Embryonic facial prominence (tissue), 1 donor: ENCODE data around the gene CH25H.
"Not testable (repeated sequence)": the region's sequence is repeated elsewhere in the genome, so short reads cannot be mapped to it uniquely, and the experiment has no call there.

ENCODE experiments used
- DNase-seq: peaks from one replicate; pipeline ENCODE4 v3.0.0-alpha.2; 2016; ENCODE audit errors: extremely low spot score

Gene CH25H

DNA sequence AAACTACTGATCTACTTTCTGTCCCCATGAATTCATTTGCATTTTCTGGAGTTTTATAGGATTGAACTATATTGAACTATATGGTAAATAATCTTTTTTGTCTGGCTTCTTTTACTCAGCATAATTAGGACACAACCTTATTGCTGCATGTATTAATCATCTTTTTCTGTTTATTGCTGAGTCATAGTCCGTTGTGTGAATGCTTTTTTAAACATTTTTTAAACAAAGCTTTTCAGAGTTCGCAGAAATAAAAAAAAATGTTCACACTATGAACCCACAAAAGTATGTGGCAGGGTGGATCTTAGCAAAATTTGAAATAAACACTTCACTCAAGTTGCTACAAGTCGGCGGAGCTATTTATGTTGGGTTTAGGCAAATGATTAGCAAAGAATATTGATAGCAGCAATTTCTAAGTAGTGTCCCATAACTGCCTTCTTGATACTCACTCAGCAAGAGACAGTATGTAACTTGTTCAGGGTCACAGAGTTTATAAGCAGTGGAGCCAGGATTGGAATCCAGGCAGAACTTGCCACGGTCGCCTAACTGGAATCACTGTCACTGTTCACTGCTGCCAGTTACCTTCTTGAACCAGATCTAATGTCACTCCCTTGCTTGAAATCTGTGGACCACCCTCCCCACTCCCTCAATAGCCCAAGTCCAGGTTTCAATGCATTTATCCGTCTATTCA, 5.6 kb downstream of the CH25H start:
- no peak for DNase-seq

DNA sequence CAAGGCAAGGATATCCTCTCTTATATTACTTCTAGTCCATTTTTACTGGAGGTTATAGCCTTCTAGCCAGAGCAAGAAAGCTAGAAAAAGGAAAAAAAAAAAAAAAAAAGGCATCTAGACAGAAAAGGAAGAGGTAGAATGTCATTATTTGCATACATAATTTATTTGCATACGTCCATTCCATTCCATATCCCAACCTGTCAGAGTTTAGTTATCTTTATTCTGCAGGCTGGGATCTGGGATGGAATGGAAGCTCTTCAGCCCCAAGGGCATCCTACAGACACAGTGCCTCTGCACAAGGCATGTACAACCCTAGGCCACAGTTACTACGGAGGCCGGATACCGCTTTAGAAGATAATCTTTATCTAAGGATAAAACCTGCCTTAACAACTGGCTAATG, 9.6 kb downstream of the CH25H start:
- no peak for DNase-seq

DNA sequence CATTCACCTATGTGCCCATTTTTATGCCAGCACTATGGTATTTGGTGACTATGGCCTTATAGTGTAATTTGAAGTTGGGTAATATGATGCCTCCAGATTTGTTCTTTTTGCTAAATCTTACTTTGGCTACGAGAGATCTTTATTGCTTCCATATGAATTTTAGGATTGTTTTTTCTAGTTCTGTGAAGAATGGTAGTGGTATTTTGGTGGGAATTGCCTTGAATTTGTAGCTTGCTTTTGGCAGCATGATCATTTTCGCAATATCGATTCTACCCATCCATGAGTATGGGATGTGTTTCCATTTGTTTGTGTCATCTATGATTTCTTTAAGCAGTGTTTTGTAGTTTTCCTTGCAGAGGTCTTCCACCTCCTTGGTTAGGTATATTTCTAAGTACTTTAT, 15.8 kb downstream of the CH25H start:
- not testable (repeated sequence) for DNase-seq

DNA sequence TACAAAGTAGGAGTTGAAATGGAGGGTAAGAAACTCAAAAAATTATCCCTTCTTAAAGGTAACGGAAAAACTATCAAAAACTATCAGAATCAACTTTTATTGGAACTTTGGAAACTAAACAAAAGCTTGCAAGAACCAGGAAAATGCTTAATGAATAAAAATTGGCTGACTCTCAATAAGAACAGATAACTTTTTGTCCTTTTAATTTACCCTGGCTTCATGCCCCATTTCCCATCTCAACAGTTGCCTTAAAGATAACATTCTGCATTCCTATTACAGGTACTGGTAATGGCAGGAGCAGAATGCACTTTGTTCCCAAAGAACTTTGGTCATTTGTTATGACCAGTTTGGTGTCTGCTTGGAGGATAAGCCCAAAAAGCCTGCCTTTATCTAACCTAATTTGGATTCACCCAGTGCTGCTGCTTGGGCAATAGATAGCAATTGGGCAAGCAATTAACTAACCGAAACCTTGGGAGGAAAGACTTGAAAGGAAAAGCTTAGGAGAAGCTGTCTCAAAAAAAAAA, 17.8 kb downstream of the CH25H start:
- DNase-seq = no peak

DNA sequence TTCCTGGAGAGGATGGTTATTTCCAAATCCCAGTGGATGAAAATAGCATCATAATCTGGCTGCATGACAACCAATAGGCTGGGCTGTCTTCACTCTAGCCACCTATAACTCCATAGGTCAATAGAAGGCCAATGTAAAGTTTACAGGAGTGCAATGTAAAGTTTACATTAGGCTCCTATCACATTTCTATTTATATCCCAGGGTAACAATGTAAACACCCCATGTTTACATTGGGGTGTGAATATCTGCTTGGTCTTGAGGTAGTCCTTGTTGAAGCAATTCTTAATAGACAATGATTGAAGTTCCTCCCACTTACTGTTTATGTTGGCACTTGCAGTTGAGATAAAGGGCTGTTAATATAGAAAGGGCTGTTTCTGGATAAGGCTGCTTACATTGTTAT, 21.5 kb downstream of the CH25H start:
- DNase-seq = no peak

DNA sequence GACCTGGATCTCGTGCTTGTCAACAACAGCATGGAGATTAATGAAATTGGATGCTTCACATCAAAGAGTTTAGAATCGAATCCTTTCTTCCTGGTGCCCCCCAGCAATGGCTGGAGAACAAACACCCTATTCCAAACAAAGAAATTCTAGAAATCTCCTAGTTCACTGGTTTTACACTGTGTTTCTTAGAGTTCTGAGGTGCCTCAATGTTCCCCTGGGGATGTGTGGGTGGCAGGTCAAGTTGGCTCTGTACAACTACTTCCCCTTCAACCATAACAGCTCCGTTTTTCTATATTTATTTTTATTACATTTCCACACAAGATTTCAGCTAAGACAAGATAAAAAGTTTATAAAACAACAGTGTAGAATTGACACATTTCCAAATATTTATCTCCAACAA, 22.5 kb downstream of the CH25H start:
- no peak for DNase-seq

DNA sequence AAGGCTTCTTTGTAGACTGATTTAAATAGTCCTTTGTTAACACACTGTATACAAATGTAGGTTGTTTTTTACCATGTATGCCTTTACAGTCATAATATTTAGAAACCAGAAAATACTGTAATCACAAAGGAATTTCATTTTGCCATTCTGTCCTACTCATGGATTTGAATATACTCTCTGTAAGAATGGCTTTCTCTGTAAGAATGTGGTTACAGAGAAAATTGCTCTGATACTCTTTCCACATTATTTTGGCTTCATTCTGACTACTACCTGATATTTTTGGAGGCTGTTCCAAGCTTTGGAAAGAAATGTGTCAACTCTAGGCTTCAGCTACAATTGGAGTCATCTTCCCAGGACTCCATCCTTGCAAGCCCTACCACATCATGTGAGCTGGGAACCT, 23.5 kb downstream of the CH25H start:
- no peak for DNase-seq

DNA sequence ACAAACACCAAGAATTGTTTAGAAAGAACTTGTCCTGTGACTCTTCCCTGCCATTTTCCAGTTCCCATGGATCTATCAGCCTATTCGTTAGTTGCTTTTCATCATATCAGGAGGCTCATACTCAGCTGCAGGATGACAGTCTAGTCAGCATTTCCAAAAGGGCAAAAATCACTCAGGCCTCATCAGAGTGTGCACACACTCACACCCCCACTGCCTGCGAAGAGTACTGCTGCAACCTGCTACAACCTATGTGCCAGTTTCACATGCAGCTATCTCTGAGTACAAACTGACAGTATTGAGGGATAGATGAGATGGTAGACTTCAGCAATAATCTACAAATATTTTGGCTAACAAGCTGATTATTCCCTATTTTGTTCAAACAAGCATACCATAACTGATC, 24.2 kb downstream of the CH25H start:
- DNase-seq = no peak

DNA sequence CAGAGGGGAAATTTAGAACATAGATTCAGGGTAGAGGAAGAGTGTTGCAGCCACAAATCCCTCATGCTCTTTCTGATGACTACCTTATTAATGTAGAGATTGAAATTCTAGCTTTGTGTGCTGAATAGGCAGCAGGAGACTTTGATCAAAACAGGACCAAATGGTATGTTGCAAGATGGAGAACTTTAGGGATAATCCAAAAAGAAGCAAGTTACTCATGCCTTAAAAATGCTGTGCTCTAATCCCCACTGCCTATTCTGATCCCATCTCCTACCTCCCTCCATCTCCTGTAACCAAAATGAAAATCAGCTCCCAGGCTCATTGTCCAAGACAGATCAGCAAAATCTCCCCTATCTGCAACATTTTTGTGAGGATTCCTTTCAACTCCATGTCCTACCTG, 31.3 kb downstream of the CH25H start:
- DNase-seq = no peak

DNA sequence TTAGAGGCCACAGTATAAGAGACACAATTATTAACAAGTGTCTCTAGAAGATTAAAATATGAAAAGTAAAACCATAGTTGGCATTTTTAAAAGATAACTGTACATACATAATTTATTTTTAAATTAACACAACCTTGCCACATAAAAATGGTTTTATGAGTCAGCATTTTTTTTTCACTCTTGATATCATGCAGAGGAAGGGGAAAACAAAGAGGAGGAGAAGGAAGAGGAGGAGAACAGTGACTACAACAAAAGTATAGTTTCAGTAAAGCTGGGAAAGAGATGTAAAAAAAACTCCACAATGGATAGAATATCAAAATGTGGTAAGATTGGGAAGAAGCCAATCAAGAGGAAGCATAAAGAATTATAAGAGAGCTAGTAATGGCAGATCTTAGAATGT, 34.0 kb downstream of the CH25H start:
- no peak for DNase-seq

DNA sequence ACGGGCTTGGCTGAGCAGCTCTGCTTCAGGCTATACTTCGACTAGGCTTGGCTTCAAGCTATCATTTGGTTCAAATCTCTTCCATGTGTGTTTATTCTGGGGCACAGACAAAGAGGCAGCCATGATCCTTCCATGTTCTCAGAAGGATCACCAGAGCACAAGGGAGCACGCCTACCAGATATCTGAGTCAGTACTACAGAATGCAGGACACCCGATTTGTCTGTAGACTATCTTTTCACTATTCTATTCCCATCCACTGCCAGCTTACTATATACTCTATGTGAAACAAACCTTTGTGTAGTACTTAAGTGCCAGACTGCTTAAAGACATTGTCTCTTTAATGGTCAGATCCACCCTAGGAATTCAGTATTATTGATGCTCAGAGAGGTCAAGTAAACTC, 35.1 kb downstream of the CH25H start:
- no peak for DNase-seq

DNA sequence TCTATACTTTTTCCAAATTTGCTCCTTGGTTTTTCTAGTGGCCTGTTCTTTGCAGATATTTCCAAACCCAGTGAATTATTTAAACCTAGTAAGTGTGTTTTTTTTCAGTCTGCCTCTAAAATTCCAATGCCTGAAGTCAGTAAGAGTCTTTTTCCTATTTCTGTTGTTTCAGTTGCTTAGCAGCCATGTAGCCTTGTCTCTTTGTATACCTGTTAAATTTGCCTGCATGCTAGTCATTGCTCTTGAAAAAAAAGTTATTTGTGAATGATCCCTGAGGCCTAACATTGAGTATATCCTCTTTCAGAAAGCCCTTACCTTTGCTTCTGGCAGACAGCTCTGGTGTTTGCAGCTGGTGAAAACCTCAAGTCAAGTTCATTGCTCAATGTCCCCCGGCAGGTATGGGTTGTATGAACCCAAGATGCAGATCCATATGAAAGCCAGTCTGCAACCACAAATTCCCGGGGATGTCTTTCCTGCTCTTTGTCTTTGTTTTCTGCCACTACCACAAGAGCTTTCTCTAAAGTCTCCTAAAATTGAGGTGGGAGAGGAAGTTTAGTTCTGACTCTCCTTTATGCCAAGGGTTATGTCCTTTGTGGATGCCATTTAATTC, 35.7 kb downstream of the CH25H start:
- DNase-seq = no peak

DNA sequence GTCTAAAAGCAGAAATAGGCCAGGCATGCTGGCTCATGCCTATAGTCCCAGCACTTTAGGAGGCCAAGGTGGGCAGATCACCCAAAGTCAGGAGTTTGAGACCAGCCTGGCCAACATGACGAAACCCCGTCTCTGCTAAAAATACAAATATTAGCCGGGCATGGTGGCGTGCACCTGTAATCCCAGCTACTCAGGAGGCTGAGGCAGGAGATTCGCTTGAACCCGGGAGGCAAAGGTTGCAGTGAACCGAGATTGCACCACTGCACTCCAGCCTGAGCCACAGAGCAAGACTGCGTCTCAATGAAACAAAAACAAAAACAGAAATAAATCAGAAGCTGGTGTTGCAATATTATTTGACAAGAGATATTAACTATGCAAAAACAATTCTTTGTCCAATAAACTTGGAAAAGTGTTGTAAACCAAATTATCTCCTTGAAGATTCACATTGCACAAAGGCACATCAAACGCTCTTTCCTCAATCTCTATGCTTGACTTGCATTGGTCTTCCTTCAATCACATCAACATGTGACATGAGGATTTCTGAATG, 38.7 kb downstream of the CH25H start:
- not testable (repeated sequence) for DNase-seq

DNA sequence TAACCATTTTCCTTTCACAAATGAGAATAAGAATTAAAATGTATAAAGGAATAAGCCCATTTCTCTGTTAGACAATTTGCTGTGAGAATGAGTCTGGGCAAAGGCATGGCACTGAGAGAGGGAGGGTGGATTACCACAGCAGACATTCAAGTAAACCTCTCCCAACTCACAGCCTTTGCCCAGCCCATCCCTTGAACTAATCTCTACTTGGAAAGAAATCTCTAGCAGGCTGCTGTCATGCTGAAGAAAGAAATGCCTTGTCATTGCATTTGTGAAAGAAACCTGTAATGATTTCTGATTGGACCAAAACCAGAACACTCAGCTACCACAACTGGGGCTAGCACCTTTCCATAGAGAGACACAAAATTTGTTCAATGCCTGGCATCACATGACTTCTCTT, 39.2 kb downstream of the CH25H start:
- DNase-seq = no peak

DNA sequence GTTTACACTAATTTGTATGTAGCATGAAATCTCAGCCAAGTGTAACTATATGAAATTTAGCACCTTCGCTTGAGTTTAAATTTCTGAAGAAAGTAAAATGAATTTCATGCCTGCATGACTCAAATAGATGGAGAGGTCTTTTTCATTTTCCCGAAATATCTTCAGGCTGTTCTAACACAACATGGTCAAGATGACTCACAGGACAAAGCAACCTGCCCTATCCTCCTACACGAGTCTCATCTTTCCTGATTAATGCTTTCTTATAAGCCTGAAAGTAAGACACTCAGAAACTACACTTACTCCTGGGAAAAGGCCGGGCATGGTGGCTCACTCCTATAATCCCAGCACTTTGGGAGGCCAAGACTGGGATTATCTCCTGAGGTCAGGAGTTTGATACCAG, 41.2 kb downstream of the CH25H start:
- no peak for DNase-seq

DNA sequence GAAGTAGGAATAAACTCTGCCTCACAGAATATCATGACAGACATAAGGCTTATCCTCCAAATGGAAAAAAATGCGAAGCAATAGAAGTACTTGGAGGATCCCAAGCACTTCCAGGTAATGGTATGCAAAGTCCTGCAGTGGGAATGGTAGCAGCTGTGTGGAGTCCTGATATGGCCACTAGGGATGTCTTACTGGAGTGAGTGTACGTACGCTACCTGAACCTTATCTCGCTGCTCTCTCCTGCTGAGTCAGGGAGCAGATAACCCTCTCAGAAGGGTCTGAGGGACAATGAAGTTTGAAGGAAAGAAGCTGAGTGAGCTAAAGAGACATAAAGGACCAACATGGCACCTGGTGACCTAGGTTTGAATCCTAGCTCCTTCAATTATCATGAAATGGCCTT, 42.2 kb downstream of the CH25H start:
- no peak for DNase-seq

DNA sequence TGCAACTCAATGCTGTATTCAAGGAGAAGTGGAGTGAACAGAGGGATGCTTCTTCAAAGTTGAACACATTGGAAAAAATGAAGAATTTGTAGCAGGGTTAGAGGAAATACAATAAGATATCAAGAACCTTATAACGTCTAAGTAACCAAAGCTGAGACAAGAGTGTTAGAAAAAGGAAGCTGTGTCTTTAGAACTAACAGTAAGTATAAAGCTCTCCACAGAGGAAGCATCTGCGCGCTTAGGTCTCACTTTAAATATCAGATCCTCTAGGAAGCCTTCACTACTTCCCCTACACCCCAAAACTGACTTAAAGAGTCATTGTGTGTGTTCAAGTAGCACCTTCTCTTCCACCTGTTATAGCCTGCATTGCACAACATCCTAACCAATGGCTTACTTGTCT, 43.0 kb downstream of the CH25H start:
- DNase-seq = no peak

DNA sequence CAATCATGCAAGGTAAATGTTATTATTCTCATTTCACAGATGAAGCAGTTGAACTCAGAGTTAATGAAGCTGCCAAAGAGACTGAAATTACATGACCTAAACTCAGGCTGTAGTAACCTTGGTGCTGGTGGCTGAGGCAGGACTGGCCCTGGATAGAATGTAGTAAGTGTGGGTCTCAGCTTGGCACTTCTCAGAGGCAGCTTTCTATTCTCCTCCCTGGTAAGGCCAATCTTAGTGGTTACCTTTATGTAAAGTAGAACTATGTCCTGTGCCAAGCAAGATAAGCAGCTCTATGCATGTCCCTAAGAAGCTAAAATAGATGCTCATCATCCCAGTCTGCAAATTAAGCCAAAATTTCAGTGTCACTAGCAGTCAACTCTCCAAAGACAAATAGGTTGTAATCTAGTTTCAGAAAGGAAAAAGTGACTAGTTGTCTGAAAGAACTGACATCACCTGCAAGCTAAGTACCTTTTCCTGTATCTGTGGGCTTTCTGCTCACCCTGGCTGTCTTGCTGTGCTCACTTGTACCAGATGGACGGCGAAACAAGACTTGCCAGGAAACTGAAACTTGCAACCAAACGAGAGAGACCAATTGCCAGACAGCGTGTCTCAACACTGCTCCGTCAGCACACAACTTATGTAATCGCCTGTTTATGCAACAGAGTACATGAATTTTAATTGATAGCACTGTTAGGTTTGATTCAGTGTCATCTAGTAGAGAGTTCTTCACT, 43.7 kb downstream of the CH25H start:
- DNase-seq = no peak

DNA sequence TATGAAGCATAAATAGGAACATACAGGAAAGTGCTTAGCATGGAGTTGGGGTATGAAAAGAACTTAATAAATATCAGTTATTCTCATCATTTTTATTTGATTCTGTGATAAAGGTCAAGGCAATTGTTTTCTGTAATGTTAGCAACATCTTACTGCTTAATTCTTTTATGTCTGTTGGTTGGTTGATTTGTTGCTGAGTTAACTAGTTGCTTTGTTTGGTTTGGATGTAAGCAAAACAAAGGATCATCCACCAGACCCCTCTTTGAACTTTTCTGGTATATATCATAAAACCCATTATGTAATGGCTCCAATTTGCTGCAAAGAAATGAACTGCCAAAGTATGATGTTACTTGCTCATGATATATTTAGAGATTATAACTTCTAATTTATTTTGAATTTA, 44.5 kb downstream of the CH25H start:
- no peak for DNase-seq

DNA sequence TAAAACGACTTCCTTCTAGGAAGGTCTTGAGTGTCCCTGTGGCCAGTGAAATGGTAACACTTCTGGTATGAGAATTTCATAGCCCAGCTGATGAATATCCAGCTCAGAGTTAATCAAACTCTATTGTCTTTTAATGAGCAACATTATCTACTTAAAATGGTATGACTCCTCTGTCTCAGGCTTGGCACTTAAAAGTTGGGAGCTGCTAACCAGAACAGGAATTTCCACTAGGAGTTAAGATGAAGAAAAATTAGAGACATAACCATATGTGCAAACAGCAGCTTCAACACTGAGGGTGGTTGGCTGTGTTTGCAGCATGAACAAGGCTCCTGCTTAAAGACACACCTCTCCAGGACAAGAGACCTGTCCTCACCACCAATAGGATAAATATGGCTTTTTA, 46.8 kb downstream of the CH25H start:
- DNase-seq = no peak

DNA sequence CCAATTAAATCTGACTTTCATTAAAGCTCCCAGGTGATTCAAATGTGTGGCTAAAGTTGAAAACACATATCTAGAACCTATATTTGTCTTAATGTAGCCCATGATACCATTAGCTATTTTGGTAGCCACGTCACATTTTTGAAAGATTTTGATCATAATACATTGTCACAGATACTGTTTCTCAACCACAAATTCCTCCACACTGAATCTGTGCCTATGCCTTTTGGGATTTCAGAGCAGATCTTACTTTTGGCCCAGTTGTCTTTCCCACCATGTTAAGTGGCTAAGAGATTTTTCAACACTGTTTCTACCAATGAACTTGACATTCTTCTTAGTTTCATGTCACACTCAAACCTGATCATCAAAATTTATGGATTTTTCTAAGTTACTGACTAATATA, 47.4 kb downstream of the CH25H start:
- DNase-seq = no peak

DNA sequence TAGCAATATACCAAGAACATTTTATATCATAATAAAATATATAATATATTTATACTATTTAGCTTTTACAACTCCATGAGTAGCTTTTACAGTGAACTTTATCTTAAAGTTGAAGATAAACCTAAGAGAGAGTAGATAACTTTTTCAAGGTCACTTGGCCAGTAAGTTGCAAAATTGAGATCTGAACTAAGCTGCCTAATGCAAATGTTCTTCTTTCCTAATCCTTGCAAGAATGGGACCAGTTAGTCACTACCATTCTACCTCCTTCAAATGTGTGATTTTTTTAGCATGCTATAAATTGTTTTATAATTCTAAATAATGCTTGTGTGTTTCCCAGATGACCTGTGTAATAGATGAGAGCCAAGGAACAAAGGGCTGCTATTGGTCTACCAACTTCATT, 47.8 kb downstream of the CH25H start:
- no peak for DNase-seq

DNA sequence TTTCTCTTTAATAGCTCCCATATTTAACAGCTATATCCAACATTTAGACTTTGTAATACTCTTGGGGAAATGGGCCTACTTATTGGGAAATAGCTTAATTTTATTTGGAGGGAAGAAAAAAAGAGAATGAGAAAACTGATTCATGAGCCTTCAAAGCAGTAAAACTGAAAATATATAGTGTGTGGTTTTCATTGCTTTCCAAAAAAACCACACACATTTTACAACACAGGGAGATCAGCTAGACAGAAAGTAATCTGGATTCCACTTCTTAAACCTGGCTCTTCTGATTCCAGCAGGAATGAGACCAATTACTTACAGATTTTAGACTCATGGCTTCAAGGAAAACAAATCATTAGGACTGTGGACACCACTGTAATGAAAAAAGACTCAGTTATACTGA, 48.7 kb downstream of the CH25H start:
- DNase-seq = no peak
